GM19193 (cell line): ENCODE measurements around the gene SIVA1.

Source experiments
- POLR2A ChIP-seq: IDR thresholded peaks from 4 replicates; pipeline ENCODE4 v1.6.1; 2011; ENCODE audit not compliant: insufficient read depth, insufficient read length; ENCODE audit errors: extremely low read depth

The SIVA1 gene

DNA sequence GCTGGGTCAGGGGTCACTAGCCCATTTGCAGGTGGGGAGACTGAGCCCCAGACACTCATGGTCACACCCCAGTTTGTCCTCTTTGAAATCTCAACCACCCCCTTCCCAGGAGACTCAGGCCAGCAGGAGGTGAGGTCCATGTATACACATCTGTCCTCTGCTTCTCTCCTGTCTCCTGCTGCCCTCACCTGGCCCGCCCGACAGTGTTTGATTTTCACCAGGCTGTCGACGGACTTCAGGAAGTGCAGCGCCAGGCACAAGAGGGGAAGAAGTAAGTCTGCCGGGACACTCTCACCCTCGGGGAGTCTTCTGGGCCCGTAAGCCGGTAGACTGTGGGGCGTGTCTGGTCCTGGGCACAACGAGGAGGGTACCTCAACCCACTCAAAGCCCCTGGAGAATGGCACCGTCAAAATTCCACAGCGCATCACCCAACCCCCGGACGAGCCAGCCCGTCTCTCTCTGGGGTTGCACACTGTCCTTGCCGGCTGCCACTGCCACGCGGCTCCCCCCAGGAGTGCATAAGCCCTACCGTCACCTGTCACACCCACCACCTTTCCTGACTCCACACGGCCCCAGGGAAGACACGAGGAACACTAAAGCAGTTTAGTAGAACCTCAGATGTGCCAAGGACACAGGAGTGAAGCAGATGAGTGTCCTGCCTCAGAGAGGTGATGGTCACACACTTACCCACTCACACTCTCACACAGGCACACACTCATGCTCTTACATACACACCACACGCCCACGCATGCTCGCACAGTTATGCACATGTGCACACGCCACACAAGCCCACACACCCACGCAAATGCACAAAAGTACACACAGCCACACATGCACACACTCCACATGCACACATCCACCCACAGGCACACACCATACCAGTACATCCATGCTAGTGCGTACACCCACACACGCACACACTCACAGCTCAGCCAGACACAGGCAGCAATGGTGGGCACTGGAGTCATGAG, 13.1 kb upstream of the SIVA1 start:
- TF ChIP-seq POLR2A, result no peak

DNA sequence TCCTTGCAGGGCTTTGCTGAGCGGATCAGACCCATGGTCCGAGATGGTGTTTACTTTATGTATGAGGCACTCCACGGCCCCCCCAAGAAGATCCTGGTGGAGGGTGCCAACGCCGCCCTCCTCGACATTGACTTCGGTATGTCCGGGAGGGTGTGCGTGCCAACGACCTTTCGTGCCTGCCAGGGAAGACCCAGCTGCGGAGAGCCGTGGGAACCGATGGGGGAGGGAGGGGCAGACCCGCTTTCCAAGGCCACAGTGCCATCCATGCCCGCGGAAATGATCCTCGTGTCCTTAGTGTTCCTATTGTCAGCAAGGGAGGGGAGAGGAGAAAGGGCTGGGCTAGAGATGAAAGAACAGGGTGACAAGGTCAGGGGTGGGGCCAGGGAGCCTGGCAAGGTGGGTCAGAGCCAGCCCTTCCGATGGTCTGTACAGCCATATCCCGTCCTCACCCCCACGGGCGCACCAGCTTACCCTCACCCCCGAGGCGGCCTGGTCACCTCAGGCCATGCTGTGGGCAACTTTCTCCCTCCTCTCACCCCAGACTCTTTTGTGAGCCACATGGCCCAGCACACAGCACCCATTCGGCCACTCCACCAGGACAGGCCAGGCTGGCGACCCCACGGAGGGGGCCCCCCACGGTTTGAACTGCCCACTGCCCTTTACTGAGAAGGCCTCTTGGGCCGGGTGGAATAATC, 11.7 kb upstream of the SIVA1 start:
- TF ChIP-seq POLR2A, result no peak

DNA sequence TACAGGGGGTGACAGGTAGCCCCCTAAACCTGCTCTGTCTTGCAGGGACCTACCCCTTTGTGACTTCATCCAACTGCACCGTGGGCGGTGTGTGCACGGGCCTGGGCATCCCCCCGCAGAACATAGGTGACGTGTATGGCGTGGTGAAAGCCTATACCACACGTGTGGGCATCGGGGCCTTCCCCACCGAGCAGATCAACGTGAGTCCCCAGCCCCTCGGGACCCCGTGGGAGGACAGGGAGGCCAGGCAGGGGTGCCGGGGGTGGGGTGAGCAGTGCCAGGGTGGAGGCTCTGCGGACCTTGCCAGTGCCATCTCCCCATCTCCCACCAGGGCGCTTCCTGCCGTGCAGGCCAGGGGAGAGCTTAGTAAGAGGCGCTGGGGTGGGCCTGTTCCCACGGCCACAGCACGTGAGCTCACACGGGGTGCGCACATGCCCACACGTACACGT, 11.1 kb upstream of the SIVA1 start:
- no peak for TF ChIP-seq POLR2A

DNA sequence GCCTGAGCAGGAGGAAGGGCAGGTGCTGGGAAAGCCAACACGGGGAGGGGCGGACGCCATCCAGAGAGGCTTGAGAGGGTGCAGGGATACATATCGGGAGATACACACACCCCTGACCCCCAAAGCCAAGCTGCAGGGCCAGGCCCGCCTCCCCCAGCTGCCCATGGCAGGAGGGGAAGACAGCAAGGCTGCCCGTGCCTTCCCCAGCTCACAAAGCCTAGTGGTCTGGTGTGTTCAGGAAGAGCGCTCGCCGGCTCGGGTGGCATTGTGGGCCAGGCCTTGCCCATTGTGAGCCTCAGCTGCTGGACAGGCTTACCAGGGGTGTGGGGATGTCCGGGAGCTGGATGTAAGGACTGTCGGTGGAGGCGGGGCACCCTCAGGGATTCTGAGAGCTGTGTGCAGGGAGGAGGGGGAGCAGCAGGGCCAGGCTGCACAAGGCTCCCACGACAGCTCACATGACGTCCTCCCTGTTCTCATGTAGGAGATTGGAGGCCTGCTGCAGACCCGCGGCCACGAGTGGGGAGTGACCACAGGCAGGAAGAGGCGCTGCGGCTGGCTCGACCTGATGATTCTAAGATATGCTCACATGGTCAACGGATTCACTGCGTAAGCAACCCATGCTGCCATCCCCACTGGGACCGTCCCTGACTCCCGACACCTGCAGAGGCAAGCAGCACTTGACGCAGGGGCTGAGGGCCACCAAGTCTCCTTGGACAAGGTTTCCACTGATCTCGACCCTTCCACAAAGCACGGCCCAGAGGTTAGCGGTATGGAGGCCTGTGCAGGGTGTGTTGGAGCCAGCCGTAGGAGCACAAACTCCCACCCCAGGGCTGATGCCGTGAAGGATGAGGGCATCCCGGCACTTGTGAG, 10.1 kb upstream of the SIVA1 start:
- no peak for TF ChIP-seq POLR2A

DNA sequence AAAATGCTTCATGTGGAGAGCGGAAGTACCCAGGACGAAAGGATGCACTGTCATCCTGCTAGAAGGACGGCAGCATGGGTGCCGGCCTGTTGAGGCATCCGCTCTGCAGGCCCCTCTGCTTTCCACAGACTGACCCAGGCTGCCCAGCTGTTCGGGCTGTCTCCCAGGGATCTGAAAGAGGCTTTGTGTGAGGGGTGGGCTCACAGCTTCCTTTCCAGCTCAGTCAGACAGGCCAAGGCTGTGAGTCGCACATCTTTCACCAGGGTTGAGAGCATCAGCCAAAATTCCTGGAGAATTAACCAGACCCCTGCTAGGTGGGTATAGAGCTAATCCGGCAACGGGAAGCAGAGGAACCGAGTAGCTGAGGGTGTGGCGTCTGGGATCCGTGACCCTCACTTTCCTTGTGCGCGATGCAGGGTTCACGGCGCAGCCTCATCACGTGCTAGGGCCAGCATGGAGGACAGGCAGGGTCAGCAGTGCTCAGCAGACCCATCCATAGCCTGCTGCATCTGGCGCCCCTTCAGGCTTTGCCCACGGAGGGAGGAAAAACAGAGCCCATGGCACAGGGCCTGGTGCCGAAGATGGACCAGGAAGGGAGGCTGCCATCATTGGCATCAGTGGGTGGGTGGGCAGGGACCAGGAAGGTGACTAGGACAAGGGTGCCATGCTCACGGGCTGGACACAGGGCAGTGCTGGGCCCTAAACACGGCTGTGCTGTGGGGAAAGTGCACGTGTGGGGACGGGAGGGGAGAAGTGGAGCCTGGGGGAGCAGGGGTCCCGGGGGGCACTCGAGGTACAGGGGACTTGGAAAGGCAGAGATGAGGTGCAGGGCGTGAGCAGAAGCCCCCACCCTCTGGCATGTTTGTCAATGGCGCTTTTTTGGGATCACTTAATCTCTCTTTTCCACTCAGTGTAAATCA, 9.2 kb upstream of the SIVA1 start:
- TF ChIP-seq POLR2A, result no peak

DNA sequence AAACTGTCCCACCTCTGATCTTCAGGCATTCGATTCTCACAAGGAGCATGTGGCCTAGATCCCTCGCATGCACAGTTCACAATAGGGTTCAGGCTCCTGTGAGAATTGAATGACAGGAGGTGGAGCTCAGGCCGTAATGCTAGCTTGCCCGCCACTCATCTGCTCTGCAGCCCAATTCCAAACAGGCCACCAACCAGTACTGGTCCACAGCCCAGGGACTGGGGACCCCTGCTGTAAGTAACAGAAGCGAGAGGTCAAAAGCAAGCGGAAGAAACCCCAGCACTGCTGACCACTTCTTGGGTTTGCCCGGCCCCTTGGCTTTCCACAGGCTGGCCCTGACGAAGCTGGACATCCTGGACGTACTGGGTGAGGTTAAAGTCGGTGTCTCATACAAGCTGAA, 8.5 kb upstream of the SIVA1 start:
- TF ChIP-seq POLR2A, result no peak

DNA sequence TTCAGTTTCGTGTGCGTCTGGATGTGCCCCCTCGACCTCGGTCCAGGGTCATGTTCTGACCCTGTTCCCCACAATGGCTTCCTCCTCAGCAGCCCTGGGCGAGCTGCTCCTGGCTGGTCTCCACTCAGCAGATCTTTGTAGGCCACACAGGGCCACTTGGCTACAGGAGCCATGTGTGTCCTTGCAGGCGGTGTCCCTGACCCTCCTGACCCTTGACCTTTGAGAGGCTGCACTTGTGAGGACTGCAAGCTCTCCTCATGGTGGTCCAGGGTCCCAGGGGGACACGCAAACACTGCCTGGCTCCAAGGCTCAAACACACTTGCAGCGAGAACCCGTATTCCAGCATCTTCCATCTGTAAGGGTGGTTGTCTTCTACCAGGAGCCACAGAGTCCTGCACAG, 7.5 kb upstream of the SIVA1 start:
- no peak for TF ChIP-seq POLR2A

DNA sequence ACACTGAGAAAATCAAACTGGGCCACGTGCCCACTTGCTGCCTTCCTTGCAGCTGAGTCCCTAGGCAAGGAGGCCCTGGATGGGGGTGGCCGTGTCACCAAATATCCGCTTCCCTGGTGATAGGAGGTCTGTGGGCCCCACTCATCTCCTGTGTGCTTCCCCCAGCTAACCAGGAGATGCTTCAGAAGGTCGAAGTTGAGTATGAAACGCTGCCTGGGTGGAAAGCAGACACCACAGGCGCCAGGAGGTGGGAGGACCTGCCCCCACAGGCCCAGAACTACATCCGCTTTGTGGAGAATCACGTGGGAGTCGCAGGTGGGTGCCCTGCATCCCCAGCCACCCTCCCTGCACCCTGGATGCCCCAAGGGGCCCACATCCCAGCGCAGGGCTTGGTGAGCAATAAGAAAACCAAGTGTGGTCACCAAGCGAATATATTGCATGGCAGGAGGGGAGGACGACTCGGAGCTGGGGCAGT, 6.8 kb upstream of the SIVA1 start:
- TF ChIP-seq POLR2A, result no peak

DNA sequence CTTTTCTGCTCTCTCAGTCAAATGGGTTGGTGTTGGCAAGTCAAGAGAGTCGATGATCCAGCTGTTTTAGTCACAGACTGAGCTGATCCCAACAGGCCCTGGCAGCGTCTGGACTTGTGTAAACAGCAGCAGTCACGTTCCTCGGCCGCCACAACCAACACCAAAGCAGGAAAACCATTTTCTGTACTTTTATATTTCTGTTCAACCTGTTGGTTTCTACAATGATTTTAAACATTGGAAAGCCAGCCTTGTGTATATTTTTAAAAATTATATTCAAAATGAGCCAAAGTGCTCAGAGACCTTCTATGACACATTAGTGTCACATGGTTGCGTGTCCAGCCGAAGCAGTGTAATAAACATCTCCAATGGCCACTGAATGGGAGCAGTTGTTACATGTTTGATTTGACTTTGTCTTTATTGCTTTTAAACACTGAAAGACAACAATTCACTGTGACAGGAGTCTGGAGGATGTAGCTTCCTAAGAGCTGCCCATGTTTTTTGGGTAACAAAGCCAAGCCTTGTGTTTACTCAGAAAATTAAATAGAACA, 5.9 kb upstream of the SIVA1 start:
- TF ChIP-seq POLR2A, result no peak

DNA sequence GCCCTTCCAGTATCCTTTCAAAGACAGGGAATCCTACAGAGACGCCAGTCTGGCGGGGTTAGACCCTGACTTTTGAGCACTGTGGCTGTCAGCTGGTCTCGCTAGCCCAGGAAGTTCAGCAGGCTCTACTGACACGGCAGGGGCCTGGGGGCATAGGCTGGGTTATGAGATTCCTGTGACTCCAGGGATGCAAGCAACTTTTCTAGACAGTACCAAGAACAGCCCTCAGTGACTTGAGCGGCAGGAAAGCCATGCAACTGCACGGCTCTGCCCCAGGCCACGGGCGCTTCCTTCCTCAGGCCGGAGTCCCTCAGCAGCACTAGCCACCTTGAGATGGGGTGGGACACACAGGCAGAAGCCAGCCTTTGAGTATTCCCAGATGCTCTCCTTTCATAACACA, 5.1 kb upstream of the SIVA1 start:
- no peak for TF ChIP-seq POLR2A

DNA sequence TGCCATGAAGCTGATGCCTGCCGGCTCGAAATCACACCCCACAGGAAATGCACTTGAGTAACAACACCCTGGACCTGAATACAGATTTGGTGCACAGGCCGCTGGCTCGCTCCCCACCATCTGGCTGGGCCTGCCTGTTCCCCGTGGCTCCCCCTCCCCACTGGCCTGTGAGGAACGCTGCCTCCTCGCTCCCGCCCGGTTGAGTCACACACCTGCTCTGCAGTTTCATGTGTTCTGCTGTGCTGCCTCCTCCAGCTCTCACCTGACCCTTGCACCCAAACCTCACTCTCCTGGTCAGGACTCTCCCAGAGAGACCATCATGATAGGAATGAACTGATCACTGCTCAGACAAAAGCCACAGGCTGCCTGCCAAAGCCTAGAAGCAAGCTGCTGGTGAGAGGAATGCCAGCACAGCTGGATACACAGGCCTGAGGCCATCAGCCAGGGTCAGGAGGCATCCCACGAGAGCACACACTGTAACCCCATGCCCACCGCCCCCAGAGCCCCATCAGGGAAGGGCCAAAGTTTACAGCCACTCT, 3.8 kb upstream of the SIVA1 start:
- TF ChIP-seq POLR2A, result no peak

DNA sequence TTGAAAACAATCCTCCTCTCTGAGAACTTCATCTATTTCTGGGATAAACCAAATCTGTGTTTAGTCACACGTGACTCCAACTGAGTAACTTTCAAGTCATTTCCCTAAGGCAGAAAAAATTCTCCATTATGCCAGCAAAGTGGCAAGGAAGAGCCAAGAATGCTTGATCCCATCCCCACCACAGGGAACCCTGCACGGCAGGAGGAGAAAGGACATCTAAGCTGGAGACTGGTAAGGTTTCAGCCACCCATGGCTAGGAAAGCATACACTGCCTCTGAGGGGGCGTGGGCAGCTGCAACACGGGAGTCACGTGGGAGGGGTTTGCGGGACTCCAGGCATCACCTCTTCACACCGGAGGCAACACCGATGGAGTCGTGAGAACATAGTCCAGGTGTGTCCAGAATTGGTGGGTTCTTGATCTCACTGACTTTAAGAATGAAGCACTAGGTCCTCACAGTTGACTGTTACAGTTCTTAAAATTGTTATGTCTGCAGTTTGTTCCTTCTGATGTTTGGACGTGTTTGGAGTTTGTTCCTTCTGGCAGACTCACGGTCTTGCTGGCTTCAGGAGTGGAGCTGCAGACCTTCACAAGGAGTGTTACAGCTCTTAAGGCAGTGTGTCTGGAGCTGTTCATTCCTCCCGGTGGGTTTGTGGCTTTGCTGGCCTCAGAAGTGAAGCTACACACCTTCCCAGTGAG, 2.7 kb upstream of the SIVA1 start:
- TF ChIP-seq POLR2A, result no peak

DNA sequence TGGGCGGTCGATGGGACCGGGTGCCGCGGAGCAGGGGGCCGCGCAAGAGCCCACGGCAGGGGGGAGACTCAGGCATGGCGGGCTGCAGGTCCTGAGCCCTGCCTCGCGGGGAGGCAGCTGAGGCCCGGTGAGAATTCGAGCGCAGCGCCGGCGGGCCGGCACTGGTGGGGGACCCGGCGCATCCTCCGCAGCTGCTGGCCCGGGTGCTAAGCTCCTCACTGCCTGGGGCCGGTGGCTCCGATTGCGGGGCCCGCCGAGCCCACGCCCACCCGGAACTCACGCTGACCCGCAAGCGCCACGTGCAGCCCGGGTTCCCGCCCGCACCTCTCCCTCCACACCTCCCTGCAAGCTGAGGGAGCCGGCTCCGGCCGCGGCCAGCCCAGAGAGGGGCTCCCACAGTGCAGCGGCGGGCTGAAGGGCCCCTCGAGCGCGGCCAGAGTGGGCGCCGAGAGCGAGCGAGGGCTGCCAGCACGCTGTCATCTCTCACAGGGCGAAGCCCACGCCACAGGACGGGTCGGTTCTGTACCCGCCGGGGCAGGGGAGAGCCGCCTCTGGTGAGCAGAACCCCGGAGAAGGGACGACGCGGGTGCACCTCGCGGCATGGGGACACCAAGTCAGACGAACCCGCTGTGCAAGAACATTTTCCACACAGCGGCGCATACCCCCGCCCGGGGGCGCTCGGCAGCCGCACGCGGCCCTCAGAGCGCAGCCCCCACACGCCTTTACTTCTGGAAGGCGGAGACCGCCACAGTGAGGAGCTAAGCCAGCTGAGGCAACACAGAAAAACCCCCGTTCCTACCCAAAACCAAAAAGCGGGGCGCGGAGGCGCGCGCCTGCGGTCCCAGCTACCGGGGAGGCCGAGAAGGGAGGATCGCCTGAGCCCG, 1.2 kb upstream of the SIVA1 start:
- TF ChIP-seq POLR2A, result no peak

DNA sequence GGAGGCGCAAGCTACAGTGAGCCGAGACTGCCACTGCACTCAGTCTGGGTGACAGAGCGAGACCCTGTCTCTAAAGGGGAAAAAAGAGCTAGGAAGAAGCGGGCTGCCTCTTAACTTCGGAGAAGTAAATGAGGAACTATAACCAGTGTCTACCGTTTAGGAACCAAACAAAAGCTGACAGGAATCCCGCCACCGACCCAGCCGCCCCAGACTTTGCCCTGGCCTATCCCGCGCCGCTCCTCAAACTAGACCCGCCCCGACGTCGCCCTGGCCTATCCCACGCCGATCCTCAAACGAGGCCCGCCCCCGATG, 568 bp upstream of the SIVA1 start:
- TF ChIP-seq POLR2A, result peak; percentile 37
